Activated naive CD4-positive, alpha-beta T cell (primary cell): ENCODE measurements around the gene PTPRN2.

Experiments
- DNase-seq, 4 experiments: peaks; one replicate each; lab custom pipeline; 2025; lab: John Stamatoyannopoulos, UW

Gene PTPRN2

DNA sequence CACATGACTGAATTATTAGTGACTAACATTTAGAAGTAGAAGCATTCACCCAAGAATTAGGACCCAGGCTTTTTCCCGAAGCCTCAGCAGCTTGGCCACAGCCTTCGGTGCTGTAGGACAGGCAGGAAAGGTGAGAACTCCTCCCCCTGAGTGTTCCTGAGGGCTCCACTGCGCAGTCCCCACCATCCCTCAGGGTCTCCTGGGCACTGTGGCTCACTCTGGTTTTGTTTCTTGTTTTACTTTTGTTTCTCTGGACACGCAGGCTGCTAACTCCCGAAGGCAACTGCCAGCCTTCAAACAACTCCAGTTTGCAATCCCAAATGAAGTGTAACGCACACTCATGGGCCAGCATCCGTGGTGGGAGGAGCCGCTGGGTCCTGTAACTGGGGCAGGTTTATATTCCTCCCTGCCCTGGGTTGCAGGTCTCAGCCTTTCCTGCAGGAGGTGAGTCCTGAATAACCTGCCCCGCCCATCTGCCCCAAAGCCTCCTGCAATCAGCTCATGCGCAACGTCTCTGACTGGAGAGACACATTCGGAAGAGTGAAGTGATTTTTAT lies 492.9 kb downstream of the PTPRN2 start:
- no peak for DNase-seq

DNA sequence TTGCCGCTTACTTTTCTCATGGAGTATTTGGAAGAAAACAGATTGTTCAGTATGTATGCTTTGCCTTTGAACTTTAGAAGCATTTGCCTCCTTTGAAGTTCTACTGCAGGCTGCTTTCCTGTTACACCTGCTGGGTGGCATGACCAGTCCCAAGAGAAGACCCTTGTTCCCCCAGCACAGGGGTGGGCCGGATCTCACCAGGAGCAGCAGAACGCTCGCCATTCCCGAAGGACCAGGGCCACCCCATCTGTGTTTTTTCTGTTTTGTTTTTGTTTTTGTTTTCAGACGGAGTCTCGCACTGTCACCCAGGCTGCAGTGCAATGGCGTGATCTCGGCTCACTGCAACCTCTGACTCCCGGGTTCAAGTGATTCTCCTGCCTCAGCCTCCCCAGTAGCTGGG lies 493.6 kb downstream of the PTPRN2 start:
- no peak for DNase-seq

DNA sequence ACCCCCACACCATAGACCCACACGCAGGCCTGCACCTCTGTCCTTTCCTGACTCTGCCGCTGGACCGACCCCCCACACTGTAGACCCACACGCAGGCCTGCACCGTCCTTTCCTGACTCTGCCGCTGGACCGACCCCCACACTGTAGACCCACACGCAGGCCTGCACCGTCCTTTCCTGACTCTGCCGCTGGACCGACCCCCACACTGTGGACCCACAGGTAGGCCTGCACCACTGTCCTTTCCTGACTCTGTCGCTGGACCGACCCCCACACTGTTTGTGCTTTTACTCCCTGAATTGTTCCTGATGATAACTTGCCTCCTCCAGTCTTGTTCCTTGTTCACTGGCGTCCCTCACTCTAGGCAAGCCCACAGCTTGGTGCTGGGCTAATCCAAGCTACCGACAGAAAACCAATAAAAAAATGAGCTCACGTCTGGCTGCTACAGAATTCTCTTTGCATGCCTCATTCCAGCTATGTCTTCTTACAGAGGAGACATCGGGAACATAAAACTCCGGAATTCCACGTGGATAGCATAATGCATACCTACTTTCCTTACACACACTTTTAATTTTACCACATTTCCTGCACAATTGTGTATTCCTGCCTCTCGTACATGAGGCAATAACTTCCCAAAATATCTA lies 494.3 kb downstream of the PTPRN2 start:
- no peak for DNase-seq

DNA sequence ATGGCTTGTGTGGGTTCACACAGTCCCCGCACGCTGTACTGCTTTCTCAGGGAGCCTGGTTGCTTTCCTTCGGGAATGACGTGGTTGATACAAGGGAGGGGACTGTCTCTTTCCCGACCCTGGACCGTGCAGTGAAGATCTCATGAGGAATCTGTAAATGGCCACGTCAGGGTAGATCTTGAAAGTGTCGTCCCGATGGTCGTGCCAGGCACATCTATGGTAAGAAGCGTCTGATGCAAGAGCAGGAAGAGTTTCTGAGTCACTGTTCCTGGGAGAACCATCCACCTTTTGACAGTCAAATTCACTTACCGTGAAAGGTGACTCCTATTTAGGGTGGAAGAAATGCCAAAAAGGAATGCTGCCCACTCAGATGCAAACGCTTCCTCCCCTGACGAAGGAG lies 500.4 kb downstream of the PTPRN2 start:
- DNase-seq: no peak

DNA sequence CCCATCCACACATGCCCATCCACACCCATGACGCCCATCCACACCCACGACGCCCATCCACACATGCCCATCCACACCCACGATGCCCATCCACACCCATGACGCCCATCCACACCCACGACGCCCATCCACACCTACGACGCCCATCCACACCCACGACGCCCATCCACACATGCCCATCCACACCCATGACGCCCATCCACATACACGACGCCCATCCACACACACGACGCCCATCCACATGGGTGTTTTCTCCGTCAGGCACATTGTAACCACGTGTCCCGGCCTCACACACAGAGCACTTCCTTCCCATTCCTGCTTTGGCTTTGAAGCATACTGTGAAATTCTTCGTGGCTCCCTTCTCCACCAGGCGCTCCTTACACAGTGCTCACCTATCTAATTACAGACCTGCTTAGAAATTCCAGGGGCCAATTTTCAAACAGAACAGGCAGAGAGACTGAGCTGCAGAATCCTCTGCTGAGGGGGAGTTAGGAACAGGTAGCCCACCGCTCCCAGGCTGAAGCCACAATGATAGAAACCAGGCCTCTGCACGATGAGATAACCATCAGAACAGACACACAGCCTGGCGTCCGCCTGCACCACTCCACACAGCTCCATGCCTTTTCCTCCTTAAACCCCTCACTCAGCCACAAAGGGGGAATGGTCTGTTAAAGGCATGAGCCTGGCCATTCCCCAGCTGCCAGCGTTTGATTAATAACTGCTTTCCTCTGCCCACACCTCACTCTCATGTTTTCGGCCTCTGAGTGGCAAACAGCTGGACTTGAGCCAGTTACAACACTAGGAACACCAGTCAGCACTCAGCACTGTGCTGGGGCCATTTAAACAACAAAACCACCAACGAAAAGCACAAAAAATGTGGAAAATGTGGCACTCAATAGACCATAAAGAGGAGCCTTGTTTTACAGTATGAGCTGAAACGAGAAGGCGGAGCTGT lies 501.6 kb downstream of the PTPRN2 start:
- DNase-seq: no peak

DNA sequence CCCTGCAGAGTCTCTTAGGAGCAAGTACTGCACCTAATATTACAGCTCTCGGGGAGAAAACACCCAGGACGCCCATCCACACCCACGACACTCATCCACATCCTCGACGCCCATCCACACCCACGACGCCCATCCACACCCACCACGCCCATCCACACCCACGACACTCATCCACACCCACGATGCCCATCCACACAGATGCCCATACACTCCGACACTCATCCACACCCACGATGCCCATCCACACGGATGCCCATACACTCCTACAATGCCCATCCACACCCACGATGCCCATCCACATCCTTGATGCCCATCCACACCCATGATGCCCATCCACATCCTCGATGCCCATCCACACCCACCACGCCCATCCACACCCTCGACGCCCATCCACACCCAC lies 503.1 kb downstream of the PTPRN2 start:
- DNase-seq: no peak

DNA sequence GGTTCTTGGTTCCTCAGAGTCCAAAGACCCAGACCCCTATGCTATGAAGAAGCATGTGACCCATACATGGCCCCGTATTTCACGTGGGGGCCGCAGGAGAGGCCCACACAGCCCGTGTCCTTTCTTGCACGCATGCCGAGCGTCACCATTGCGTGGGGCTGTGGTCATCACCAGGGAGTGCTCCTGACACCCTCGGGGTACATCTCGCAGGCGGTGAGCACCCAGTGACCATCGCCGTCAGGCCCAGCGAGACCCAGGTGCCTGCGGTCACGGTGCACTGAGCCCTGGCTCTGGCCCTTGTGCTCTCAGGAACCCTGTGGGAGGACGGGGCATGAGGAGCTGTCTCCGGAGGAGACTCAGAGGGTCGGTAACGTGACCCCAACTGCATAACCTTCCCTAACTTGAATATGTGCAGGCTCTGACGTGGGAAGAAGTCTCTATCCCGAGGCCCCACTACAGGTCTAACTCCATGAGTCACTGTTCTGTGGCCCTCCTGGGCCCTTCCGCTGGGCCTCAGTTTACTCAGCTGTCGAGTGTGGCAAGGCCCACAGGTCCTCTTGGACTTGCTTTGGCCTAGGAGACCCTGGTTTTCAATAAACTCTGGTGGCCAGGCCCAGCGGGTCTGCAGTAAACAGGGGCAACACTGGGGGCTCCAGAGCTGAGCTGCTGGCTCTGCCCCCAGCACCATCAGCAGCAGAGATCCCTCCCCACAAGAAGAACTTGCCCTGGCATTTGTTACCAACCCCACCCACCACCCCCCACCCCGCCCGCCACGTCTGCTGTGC lies 503.9 kb downstream of the PTPRN2 start:
- DNase-seq: no peak

DNA sequence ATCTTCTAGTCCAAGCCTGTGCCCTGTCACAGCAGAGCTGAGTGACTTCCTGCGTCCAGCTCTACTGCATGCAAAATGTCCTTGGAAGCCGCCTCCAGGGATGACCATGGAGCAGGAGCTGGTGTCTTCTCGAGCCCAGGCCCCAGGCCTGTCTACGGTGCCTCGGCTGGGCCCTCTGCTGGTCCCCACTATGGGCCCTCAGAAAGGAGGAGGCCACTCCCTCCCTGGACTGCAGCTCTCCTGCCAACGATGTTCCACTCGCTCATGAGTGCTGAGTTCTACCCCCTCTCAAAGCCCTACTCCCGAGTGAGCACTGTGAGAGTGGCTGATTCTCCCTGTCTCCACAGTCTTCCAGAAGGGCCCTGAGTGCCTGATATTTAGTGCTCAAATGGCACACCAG lies 504.9 kb downstream of the PTPRN2 start:
- no peak for DNase-seq

DNA sequence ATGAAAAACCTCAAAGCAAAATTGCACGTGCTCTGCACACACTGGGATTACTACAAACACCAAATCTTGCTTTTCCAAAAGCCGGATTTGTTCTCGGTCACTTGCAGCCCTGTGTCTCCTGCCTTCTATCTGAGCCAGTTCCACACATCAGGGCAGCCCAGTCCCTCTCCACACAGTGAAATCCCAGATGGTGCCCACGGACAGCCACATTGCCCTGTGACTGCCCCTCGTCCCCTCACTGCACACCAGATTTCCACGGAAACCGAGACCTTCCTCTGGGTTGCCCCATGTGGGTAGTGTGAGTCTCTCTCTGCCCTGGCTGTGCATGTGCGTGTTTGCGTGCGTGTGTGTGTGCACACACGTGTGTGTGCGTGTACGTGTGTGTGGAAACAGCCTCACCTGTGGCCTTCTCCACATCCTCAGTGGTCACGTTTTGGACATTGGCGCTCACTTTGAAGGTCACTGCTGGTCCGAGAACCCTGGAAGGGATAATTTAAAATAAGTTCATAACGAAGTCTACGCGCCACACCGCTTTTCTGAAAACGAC lies 506.7 kb downstream of the PTPRN2 start:
- DNase-seq: no peak

DNA sequence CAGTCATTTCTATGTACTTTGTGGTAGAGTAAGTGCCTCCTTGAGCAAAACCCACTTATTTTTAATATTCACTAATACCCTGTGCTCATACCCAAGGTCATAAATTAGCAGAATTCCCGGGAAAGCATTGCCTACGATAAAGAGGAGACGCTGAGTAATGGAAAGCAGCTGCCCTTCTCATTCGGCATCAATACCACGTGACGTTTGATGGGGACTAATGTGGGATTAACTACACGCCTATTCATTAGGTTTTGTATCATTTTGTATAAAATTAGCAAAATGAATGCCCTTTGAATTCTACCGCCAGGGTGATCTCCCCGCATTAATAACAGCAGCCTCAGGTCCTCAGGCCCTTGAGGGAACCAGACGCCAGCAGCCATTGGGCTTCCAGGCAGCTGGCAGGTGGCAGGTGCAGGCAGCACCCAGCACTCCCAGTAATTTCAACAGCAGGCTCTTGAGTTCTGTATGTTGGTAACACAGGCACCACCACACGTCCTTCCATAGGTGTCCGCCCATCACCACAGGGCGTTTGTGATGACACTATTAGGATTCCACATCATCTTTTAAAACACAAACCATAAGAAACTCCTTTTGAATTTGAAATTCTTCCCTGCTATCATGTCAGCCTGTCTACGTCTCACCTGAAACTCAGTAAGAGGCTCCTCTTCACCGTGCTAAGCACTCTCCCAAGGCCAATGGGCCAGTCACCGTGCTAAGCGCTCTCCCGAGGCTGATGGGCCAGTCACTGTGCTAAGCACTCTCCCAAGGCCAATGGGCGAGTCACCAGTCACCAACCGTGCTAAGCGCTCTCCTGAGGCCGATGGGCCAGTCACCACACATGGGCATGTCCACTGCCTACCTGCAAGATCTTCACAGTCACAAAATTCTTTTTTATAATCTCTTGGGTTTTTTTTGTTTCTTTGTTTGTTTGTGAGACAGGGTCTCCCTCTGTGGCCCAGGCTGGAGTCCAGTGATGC lies 509.4 kb downstream of the PTPRN2 start:
- no peak for DNase-seq

DNA sequence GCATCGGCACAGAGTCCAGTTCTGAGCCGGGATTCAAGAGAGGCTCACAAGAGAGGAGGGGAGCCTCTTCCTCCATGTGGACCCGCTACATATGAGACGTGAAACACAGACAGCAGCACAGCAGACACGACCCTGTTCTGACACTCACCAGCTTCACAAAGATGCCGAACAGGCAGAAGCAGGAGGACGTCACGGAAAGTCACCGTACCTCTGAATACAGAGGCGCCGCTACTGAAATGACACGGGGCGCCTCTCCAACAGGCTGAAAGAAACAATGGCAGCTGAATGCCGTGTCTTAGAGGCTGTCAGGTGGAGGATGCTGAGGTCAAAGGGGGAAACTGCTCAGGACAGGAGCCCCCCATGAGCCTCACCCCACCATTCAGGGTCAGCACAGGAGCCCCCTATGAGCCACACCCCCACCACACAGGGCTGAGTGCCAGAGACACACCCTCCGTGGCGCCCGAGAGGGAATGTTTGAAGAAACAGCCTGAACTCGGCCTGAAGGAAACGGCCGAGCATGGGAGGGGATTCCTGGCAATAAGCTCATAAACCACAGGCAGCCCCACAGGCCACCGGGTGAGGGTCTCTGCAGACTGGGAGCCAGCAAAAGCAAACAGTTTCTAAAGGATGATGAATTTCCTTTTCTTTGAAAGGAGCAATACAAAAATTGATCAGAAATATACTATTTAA lies 510.3 kb downstream of the PTPRN2 start:
- DNase-seq: no peak

DNA sequence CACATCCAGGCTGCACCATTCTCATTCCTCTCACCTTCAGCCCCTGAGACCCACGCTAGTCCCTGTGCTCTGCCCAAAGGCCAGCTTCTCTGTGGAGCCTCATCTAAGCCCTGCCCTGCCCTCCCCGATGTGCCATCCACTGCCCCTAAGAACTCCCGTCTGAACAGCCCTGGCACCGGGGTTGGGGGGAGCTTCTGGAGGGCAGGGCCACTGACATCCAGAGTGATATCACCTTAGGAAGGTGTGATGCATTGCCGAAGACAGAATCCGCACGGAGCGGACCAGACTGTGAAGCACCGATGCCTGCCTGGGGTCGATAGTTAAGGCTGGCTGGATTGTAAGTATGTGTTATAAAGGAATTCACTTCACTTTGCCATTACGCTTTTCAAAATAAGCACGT lies 511.0 kb downstream of the PTPRN2 start:
- DNase-seq: no peak

DNA sequence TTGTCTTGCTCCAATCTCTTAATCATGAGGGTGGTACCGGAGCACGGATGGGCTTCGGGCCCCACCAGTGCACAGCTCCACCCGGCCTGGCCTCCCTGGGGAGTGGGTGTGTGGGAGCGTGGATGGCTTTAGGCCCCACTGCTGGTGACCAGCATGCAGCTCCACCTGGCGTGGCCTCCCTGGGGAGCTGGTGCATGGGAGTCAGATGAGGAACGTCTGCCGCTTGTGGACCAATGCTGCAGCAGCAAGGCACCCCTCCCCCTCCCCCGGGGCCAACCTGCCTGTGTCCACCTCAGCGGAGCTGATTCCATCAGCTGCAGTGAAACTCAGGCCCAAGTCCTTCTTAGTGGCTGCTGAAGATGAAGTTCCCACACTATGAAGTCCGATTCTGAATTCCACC lies 511.4 kb downstream of the PTPRN2 start:
- DNase-seq: no peak

DNA sequence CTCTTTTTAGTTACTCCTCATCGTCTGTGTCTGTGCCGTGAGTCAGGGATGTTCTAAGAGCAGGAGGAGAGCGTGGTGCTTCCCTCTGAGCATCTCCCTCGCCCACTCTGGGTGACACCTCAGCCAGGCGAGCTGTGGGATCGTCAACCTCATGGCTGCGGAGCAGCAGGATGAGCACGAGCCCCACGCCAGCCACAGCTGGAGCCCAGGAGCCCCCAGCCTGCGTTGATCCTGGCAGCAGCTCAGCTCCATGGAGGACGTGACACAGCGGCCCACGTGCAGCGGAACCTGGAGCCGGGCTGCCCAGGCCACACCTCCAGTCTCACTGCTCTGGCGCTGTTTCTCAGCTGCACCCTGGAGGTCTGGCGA lies 512.0 kb downstream of the PTPRN2 start:
- no peak for DNase-seq

DNA sequence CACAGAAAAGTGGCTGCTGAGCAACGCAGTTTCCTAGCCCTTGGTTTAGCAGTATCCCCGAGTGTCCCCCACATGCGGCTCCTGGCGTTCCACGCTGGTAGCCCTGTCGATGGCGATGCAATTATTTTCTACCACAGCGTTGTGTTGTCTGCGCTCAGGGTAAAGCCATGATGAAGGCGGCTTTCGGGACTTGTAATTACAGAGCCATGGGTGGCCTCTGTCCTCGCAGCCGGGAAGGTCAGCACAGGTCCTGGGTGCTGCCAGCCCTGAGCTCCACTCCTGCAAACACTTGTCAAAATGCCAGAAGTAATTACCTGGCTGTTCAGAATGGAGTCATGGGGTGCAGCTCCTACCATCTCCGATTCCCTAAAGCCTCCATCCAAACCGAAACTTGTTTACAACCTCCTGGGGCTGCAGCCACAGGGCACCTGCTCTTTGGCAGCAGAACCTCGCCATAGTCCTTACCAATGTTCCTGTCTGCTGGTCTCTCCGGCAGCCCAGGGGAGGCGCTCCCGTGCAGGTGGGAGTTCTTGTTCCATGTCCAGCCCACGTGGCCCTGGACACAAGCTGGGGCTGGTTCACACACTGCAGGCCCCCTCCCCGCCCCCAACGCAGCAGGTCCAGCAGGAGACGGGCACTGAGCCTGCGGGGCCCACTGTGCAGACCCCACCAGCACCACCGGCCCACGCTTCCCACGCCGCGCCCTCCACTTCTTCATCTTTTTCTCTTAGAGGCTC lies 512.6 kb downstream of the PTPRN2 start:
- DNase-seq: no peak

DNA sequence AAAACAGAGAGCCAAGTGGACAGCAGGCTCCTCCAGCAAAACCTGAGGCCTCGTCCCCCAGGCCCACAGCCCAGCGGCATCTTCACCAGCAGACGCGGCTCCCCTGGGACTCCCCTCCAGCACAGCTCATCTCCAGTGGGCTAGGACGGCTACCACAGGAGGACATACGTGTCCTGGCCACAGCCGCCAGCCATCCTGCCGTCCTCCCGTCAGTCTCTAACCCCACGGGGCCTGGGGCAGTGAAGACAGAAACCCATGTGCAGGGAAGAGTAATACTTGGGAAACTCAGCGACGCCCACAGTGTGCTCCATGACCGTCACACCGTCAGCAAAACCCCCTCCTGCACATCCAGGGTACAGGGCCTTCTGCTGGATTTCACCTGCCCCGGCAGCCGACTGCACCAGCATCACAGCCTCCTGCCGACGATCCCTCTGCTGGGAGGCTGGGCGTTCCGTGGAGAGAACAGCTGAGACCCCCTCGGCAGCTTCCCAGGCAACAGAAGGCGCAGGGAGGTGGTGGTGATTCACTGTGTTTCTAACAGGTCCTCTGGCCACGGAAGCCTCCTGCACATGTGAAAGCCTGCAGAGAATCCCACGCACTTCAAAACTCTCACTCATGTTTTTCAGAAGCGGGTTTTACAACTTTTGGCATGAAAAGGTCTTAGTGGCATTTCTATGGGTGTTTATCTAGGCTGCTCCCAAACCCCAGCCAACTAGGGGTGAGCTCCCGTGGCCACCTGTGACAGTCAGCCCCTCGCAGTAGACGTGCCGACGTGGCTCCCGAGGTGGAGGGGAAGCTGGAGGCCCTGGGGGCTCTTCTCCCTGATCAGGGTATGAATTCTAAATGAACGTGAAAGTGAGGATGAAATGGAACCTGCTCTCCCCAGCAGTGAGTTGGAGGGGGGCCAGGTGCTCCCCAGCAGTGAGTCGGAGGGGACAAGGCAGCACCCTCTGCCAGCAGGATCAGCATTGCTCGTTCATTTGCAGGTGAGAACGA lies 513.5 kb downstream of the PTPRN2 start:
- DNase-seq: no peak

DNA sequence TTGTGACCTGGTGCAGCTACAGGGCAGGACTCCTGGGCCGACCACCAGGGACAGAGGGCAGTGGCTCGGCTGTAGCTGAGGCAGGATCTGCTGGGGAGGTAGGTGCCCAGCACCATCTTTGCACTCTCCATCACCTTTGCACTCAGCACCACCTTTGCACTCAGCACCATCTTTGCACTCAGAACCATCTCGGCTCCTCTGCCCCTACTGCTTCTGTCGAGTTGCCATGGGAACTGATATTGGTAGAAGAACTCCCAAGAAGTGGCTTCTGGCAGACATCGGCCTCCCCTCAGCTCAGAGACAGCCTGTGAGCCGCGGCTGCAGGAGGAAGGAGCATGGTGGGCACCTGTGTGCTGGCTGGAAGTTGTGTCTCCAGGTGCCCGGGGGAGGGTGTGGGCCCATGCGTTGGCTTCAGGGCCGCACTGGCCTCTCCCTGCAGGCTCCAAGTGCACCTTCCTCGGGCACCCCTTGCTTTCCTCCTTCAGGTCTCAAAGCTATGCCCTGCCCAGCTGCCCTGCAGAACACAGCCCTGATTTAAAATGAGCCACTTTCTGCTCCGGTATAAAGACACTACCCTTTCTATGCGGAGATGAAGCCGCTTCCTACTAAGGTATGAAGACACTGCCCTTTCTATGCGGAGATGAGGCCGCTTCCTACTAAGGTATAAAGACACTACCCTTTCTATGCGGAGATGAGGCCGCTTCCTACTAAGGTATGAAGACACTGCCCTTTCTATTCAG lies 514.5 kb downstream of the PTPRN2 start:
- DNase-seq: no peak
